Chondrocyte (in vitro differentiated cells): Measurements from ENCODE around the gene SYCE3. TPM values are rescaled to one million over a fixed set of nuclear protein-coding genes. Genes with fewer than 3 reads are reported as not detected.

Source experiments
- DNase-seq: peaks from one replicate; pipeline ENCODE4 v3.0.0; 2021; ENCODE audit warnings: mixed read lengths, low spot score
- H3K27ac Mint-ChIP-seq: one replicate; pipeline ENCODE4 v1.8.0; 2021; ENCODE audit warnings: mild to moderate bottlenecking, moderate library complexity, mixed read lengths; ENCODE audit not compliant: unreplicated experiment
- H3K27me3 Mint-ChIP-seq: 2 replicates; pipeline ENCODE4 v1.8.0; 2021; ENCODE audit warnings: low read depth, mixed read lengths
- H3K36me3 Mint-ChIP-seq: 2 replicates; pipeline ENCODE4 v1.8.0; 2021; ENCODE audit warnings: low read depth, mixed read lengths
- H3K4me1 Mint-ChIP-seq: 2 replicates; pipeline ENCODE4 v1.8.0; 2021; ENCODE audit warnings: low read depth, mild to moderate bottlenecking, mixed read lengths
- H3K4me3 Mint-ChIP-seq: one replicate; pipeline ENCODE4 v1.8.0; 2021; ENCODE audit warnings: mild to moderate bottlenecking, moderate library complexity, mixed read lengths; ENCODE audit not compliant: unreplicated experiment
- H3K9me3 Mint-ChIP-seq: 2 replicates; pipeline ENCODE4 v1.8.0; 2021; ENCODE audit warnings: low read depth, mixed read lengths
- total RNA-seq: library from RNA; stranded (reverse); gene quantifications from 3 replicates; pipeline ENCODE4 v1.2.1, GENCODE V29; 2021
- TF ChIP-seq, protein P1 (sequence below): fragments of 200-600 bp; sonication (generic); IDR thresholded peaks from 2 replicates; pipeline ENCODE4 v1.5.0; 2021; ENCODE audit warnings: antibody characterized with exemption, mild to moderate bottlenecking, moderate library complexity

SYCE3 gene
- total RNA-seq, 1 donor from 2014 or later: not detected

DNA sequence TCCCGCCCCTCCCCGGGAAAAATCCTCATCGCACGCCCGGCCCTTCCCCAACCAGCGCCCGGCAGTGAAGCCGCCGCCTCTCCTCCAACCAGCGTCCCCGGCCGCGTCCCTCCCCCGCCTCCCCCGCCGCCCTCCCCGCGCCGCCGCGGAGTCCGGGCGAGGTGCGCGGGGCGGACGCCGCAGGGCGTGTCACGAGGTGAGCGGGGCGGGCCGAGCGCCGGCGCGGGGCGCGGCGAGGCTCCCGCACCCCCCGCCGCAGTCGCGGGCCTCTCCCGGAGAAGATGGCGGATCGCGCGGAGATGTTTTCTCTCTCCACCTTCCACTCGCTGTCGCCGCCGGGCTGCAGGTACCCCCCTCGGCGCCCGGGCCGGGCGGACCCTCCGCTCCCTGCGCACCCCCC, 37.8 kb upstream of the SYCE3 start, which contains the start of gene MAPK8IP2:
Gene MAPK8IP2, plus strand, starts transcription at position 256 of the 400 bp plus-strand sequence. Its CDS starts 26 bp downstream, at position 282.
- DNase-seq: no peak
- no peak within 1 kb of the TSS for H3K27ac Mint-ChIP-seq
- TF ChIP-seq, protein P1, sequence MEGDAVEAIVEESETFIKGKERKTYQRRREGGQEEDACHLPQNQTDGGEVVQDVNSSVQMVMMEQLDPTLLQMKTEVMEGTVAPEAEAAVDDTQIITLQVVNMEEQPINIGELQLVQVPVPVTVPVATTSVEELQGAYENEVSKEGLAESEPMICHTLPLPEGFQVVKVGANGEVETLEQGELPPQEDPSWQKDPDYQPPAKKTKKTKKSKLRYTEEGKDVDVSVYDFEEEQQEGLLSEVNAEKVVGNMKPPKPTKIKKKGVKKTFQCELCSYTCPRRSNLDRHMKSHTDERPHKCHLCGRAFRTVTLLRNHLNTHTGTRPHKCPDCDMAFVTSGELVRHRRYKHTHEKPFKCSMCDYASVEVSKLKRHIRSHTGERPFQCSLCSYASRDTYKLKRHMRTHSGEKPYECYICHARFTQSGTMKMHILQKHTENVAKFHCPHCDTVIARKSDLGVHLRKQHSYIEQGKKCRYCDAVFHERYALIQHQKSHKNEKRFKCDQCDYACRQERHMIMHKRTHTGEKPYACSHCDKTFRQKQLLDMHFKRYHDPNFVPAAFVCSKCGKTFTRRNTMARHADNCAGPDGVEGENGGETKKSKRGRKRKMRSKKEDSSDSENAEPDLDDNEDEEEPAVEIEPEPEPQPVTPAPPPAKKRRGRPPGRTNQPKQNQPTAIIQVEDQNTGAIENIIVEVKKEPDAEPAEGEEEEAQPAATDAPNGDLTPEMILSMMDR: no peak

DNA sequence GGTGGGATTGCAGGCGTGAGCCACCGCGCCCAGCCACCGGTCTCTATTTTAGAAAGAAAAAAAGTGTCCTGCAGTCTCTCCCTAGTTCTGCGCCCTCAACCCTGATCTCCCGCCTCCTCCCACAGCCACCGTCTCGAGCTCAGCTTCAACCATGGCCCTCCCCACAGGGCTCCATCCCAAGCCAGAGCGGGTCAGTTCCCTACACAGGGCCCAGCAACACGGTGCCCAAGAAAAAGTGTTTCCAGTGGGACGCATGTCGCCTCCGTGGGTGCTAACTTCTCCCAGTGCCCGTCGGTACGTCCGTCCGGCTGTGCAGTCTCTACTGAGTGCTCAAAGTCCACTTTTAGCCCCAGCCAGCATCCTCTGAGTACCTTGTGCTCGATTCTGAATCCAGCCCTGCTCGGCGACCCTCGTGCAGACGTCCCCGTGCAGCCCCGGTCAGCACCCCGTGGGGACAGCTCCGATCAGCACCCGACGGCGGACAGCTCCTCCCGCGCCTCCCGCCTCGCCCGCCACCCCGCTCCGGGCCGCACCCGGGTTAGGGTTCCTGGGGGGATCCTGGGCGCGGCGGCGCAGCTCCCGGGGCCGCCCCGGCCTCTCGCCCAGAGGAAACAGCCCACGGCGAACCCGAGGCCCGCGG, 37.2 kb upstream of the SYCE3 start:
- peaks cover 9% of the 10 kb centered on the region for H3K4me1 Mint-ChIP-seq
- no peak for DNase-seq
- TF ChIP-seq, protein P1: no peak
- peak overlapping the region; percentile 37 for H3K4me3 Mint-ChIP-seq
- no peak overlapping the region for H3K27ac Mint-ChIP-seq
- H3K27me3 Mint-ChIP-seq: no peaks in the 10 kb centered on the region
- H3K36me3 Mint-ChIP-seq: peaks cover 8% of the 10 kb centered on the region
- H3K9me3 Mint-ChIP-seq: no peaks in the 10 kb centered on the region

More for the DNA sequence above, 37.8 kb upstream of the SYCE3 start, which contains the start of gene MAPK8IP2:
- Mint-ChIP-seq H3K4me1 (peaks cover 9% of the 10 kb centered on the region), H3K4me3 (peak within 1 kb of the TSS; percentile 58), H3K36me3 (peaks cover 5% of the 10 kb centered on the region), H3K27me3 (no peaks in the 10 kb centered on the region), H3K9me3 (no peaks in the 10 kb centered on the region)

DNA sequence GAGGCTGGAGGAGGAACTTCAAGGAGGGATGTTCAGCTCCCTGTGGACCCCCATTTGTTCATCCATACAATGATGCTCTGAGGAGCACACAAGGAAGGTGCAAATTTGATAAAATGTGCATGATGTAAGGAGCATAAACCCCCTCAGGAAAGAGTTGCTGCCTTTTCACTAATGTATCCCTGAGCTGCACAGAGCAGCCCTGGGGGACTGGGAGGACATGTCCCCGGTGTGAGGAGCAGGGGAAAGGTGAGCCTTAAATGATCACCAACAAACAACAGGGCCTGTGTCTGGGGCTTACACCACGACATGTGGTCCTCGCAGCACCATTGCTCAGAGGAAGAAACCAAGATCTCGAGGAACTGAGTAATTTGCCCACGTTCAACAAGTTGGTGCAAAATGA, 34.4 kb upstream of the SYCE3 start:
- no peak for DNase-seq
- Mint-ChIP-seq H3K36me3 (peaks cover 9% of the 10 kb centered on the region), H3K9me3 (no peaks in the 10 kb centered on the region), H3K27me3 (no peaks in the 10 kb centered on the region), H3K27ac (no peak overlapping the region), H3K4me1 (peaks cover 9% of the 10 kb centered on the region), H3K4me3 (no peak overlapping the region)
- TF ChIP-seq, protein P1: no peak

DNA sequence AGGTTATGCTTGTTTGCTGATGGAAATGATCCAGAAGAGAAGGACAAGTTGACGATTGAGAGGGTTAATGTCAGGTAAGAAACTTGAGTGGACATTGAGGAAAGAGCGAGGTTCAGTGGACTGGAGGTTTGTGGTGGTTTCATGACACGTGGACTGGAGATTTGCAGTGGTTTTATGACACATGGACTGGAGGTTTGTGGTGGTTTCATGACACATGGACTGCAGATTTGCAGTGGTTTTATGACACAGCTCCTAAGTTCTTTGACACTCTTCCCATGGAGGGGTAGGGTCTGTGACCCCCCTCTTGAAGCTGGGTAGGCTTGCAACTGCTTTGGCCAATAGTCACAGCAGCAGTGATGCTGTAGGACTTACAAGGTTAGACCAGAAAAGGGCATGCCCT, 32.5 kb upstream of the SYCE3 start:
- no peak for DNase-seq
- H3K27me3 Mint-ChIP-seq: no peaks in the 10 kb centered on the region
- no peaks in the 10 kb centered on the region for H3K9me3 Mint-ChIP-seq
- peaks cover 4% of the 10 kb centered on the region for H3K4me1 Mint-ChIP-seq
- H3K27ac Mint-ChIP-seq: no peak overlapping the region
- H3K4me3 Mint-ChIP-seq: no peak overlapping the region
- peaks cover 9% of the 10 kb centered on the region for H3K36me3 Mint-ChIP-seq
- TF ChIP-seq, protein P1: no peak

DNA sequence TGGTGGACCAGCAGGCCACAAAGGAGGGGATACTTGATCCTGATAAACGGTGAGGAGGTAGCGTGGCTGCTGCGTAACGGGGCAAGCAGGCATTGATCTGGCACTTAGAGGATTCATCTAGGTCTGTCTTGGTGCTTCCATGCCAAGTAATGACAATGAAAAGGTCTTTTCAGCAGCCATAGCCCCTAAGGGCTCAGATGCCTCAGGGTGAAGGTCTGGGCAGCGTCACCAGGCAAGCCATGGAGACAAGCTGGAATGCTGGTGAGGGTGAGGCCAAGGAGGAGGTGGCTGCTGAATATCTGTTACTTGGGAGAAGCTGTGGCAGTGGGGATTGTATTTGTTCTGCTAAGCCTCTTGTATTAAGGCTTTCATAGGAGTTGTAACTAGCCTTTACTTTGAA, 24.7 kb upstream of the SYCE3 start:
- peaks cover 6% of the 10 kb centered on the region for H3K4me1 Mint-ChIP-seq
- no peak overlapping the region for H3K4me3 Mint-ChIP-seq
- H3K27me3 Mint-ChIP-seq: no peaks in the 10 kb centered on the region
- TF ChIP-seq, protein P1: no peak
- peaks cover 1% of the 10 kb centered on the region for H3K36me3 Mint-ChIP-seq
- H3K27ac Mint-ChIP-seq: no peak overlapping the region
- DNase-seq: peak; percentile 26
- no peaks in the 10 kb centered on the region for H3K9me3 Mint-ChIP-seq
